Urinary bladder (tissue), 4 donors: ENCODE measurements around the gene NUCB2. TPM values are rescaled to one million over a fixed set of nuclear protein-coding genes. Genes with fewer than 3 reads are reported as not detected.

ENCODE experiments used
- DNase-seq: peaks from one replicate; pipeline ENCODE4 v3.0.0-alpha.2; 2015; ENCODE audit errors: extremely low spot score
- H3K27ac ChIP-seq: one replicate; pipeline ENCODE4 v1.5.1; 2013; ENCODE audit warnings: low read depth, mild to moderate bottlenecking, moderate library complexity
- H3K36me3 ChIP-seq: one replicate; pipeline ENCODE4 v1.6.1; 2013; ENCODE audit warnings: mild to moderate bottlenecking, moderate library complexity; ENCODE audit not compliant: insufficient read depth
- H3K4me1 ChIP-seq: one replicate; pipeline ENCODE4 v1.6.1; 2013; ENCODE audit warnings: mild to moderate bottlenecking, moderate library complexity; ENCODE audit not compliant: insufficient read depth
- H3K4me3 ChIP-seq: one replicate; pipeline ENCODE4 v1.5.1; 2013; ENCODE audit warnings: low read depth, low read length
- WGBS: extraction: QIAGEN DNeasy Blood & Tissue Kit; methylation state at CpG from one replicate; pipeline ENCODE4 v1.1.7; 2013; 5-methylcytosine and 5-hydroxymethylcytosine counted together
- polyA plus RNA-seq: library from polyadenylated mRNA; stranded (reverse); fragments of 200-250 nt; gene quantifications from one replicate; pipeline ENCODE4 v1.2.3, GENCODE V29; 2013
- total RNA-seq: library from RNA; depleted of rRNA; stranded (reverse); fragments of >200 nt; gene quantifications from one replicate; pipeline ENCODE4 v1.2.3, GENCODE V29; 2014
- donor health status: healthy with polysubstance abuse.
- donor health status: healthy.

NUCB2 gene
- total and polyA plus RNA-seq, 2 donors, result 54.8 to 174 TPM

DNA sequence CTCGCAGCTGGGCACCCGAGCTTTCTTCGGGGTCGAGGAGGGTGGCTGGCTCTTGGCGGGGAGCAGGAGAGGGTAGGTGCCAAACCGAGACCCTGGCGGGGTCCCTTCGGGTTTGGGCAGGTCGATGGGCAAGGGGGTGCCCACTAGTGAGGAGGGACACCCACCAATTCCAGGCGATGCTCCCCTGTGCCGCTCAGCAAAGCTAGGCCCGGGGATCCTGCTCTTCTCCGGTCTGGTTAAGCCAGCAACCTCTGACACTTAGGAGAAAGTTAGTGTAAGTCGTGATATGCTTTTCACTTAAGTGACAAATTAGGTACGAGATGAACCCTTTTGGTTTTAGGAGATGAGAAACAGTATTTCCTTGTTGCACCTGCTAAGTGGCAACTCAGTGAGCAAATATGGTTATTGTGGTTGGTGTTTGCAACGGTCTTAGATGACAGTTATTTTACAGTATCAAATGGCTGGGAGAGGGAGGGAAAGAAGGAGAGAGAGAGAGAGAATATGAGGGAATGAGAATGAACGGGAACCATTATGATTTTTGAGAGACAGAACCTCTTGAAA is 565 bp downstream of the NUCB2 start:
- no peak for DNase-seq
- H3K4me1 ChIP-seq, result no peaks in the 10 kb centered on the region
- H3K27ac ChIP-seq, result peak overlapping the region; percentile 73
- no peaks in the 10 kb centered on the region for H3K36me3 ChIP-seq
- WGBS, result under 1% methylated on average over 17 of the region's 17 CpGs
- H3K4me3 ChIP-seq, result peak overlapping the region; percentile 78

DNA sequence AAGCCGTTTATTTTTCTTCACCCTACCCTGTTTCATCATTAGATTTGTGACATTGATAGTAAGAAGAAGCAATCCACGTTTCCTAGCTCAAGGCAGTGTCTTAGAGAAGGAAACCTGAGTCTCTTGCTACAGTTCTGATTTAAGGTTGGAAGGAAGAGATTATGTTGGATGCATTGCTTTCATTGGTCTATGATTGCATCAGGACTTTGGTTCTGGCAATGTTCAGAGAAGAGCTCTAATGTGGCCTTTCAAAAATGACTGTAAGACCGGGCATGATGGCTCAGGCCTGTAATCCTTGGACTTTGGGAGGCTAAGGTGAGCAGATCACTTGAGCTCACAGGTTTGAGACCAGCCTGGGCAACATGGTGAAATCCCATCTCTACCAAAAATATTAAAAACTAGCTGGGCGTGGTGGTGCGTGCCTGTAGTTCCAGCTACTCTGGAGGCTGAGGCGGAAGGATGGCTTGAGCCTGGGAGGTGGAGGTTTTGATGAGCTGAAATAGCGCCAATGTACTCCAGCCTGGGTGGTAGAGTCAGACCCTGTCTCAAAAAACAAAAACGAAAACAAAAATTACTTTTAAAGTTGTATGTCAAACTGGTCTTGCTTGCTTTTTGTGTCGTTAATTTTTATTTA is 4.1 kb downstream of the NUCB2 start:
- H3K36me3 ChIP-seq, result no peaks in the 10 kb centered on the region
- no peak for DNase-seq
- H3K27ac ChIP-seq, result no peak overlapping the region
- 93% methylated on average over 9 of the region's 9 CpGs for WGBS
- no peaks in the 10 kb centered on the region for H3K4me1 ChIP-seq
- no peak overlapping the region for H3K4me3 ChIP-seq

DNA sequence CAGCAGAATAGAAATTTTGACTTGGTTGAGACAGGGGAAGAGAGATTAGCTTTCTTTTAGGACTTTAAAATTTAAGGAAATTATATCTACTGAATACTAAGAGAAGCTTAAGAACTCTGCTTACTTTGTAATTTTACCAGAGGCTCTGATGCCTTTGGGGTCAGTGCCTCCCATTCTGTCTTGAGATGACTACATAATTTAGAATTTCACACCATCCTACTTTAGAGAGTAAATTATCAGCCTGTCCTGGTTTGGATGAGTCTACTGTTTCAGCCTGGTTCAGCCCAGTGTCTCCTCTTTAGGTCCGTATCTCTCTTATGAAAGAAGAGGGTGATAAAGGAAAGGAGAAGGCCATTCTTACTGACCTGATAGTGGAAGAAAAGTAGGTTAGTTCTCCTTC is 9.8 kb downstream of the NUCB2 start:
- peaks cover 5% of the 10 kb centered on the region for H3K36me3 ChIP-seq
- no peak overlapping the region for H3K27ac ChIP-seq
- no peak for DNase-seq
- H3K4me1 ChIP-seq, result no peaks in the 10 kb centered on the region
- 95% methylated on average over 1 of the region's 1 CpG for WGBS
- no peak overlapping the region for H3K4me3 ChIP-seq

DNA sequence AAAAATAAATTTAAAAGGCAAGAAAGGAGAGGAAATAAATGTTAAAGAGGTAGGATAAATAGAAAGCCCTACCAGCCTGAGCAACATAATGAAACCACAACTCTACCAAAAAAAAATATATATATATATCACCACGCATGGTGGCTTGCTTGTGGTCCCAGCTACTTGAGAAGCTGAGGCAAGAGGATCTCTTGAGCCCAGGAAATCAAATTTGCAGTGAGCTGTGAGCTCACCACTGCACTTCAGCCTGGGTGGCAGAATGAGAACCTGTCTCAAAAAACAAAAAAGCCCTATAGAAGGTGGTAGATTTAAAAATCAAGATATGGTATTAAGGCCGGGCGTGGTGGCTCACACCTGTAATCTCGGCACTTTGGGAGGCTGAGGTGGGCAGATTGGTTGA is 10.5 kb downstream of the NUCB2 start:
- H3K36me3 ChIP-seq, result peaks cover 5% of the 10 kb centered on the region
- WGBS, result 94% methylated on average over 4 of the region's 4 CpGs
- H3K4me1 ChIP-seq, result no peaks in the 10 kb centered on the region
- no peak overlapping the region for H3K4me3 ChIP-seq
- DNase-seq, result no peak
- no peak overlapping the region for H3K27ac ChIP-seq

DNA sequence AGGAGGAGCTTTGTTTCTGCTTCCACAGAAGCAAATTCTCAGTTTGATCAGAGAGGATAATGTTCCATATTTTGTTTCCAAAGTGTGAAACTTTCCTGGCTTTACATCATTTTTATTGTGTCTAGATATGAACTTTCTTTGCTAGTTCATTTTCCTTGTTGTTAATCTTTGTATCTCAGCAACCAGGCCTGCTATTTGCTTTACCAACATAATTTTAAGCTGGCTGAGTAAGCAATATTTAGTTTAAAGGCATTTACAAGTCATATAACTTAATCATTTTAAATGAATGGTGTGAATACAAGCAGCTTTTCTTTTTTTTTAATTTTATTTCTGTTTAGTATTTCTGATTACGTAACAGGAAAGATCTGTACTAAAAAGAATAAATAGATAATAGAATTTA is 15.2 kb downstream of the NUCB2 start:
- H3K36me3 ChIP-seq, result peaks cover 5% of the 10 kb centered on the region
- DNase-seq, result no peak
- no peak overlapping the region for H3K27ac ChIP-seq
- no peaks in the 10 kb centered on the region for H3K4me1 ChIP-seq
- 96% methylated on average over 1 of the region's 1 CpG for WGBS
- H3K4me3 ChIP-seq, result no peak overlapping the region

DNA sequence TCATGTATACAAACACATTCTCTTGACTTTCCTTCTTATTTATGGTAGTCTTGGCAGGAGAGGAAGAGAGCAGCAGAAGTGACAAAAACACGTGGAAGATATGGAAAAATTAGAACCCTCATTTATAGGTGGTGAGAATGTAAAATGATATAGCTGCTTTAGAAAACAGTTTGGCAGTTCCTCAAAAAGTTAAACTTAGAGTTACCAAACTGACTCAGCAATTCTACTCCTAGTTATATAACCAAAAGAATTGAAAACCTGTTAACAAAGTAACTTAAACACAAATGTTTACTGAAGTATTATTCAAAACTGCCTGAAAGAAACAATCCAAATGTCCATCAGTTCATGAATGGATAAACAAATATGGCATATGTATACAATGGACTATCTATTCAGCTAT is 16.8 kb downstream of the NUCB2 start:
- no peak for DNase-seq
- H3K4me3 ChIP-seq, result no peak overlapping the region
- 26% methylated on average over 1 of the region's 1 CpG for WGBS
- no peaks in the 10 kb centered on the region for H3K4me1 ChIP-seq
- H3K36me3 ChIP-seq, result peaks cover 5% of the 10 kb centered on the region
- H3K27ac ChIP-seq, result no peak overlapping the region

DNA sequence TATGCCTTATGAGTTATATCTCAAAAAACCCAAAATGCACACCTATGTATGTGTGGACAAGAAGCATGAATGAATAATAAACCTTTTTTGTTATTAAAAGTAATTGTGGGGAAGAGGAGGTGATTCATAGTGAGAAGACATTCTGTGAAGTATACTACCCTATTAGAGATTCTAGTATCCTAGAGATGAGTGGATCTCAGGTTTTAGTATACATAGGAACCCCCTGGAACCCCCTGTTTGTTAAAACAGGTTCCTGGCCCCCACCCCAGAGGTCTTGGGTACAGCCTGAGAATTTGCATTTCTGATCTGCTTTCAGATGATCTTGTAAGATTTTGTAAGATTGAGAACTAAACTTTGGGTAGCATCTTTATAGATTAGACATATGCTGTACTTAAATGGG is 17.5 kb downstream of the NUCB2 start:
- Histone ChIP-seq H3K4me1 (no peaks in the 10 kb centered on the region), H3K36me3 (peaks cover 3% of the 10 kb centered on the region), H3K27ac (no peak overlapping the region), H3K4me3 (no peak overlapping the region)
- DNase-seq, result no peak

DNA sequence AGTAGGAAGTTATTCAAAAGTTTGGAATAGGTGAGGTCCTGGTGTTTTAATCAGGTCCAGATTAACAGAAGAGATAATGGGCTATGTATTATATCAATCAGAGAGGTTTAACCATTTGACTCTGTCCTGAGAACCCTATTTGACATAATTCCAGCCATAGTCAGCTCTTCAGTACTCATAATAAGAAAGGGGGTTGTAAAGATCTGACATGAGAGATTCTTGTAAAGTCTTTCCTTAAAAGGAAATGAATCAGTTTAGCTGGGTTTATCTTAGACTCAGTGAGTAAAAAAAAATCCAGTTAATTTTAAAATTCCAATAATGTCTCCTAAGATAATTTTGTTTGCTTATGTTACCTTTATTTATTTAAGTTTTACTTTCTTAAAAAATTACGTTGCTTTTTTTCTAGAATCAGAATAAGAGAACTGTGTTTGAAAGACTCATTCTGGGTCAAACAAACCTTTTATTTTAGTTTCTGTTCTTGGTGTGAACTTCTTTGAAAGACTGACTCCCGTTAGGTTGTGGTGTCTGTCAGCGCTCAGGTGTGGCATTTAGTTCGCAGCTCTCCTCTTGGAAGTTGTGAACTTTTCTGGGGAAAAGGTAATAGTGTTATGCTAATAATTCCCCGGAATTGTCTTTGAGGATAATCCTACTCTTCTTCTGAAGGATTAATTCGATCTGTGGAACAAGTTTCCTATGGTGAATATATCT is 20.5 kb downstream of the NUCB2 start:
- 79% methylated on average over 6 of the region's 6 CpGs for WGBS

DNA sequence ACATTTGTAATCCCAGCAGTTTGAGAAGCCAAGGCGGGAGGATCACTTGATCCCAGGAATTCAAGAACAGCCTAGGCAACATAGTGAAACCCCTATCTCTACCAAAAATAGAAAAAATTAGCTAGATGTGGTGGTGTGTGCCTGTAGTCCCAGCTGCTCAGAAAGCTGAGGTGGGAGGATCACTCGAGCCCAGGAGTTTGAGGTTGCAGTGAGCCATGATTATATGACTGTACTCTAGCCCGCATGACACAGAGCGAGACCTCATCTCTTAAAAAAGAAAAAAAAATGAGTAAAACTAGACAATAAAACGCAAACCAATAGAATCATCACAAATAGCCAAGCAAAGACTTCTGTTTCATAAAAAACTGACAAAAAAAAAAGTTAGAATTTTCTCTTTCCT is 21.8 kb downstream of the NUCB2 start:
- no peaks in the 10 kb centered on the region for H3K4me1 ChIP-seq
- WGBS, result 92% methylated on average over 5 of the region's 5 CpGs
- no peak overlapping the region for H3K27ac ChIP-seq
- H3K36me3 ChIP-seq, result peaks cover 3% of the 10 kb centered on the region
- no peak for DNase-seq
- H3K4me3 ChIP-seq, result no peak overlapping the region

More for the DNA sequence above, 20.5 kb downstream of the NUCB2 start:
- H3K4me1 ChIP-seq, result no peaks in the 10 kb centered on the region
- no peak overlapping the region for H3K4me3 ChIP-seq
- DNase-seq, result no peak
- peaks cover 3% of the 10 kb centered on the region for H3K36me3 ChIP-seq
- H3K27ac ChIP-seq, result no peak overlapping the region

DNA sequence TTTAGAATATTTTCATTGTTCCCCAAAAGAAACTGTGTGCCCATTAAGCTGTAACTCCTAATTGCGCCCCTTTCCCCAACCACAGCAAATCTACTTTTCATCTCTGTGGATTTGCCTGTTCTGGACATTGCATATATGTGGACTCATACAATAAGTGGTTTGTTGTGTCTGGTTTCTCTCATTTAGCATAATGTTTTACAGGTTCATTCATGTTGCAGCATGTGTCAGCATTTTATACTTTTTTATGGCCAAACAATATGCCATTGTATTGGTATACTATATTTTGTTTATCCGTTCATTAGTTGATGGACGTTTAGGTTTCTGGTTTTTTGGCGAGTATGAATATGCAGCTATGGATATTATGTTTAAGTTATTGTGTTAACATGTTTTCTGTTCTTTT is 23.8 kb downstream of the NUCB2 start:
- no peak for DNase-seq
- Histone ChIP-seq H3K36me3 (peaks cover 3% of the 10 kb centered on the region), H3K4me1 (no peaks in the 10 kb centered on the region), H3K4me3 (no peak overlapping the region), H3K27ac (no peak overlapping the region)
- WGBS, result 92% methylated on average over 4 of the region's 4 CpGs

DNA sequence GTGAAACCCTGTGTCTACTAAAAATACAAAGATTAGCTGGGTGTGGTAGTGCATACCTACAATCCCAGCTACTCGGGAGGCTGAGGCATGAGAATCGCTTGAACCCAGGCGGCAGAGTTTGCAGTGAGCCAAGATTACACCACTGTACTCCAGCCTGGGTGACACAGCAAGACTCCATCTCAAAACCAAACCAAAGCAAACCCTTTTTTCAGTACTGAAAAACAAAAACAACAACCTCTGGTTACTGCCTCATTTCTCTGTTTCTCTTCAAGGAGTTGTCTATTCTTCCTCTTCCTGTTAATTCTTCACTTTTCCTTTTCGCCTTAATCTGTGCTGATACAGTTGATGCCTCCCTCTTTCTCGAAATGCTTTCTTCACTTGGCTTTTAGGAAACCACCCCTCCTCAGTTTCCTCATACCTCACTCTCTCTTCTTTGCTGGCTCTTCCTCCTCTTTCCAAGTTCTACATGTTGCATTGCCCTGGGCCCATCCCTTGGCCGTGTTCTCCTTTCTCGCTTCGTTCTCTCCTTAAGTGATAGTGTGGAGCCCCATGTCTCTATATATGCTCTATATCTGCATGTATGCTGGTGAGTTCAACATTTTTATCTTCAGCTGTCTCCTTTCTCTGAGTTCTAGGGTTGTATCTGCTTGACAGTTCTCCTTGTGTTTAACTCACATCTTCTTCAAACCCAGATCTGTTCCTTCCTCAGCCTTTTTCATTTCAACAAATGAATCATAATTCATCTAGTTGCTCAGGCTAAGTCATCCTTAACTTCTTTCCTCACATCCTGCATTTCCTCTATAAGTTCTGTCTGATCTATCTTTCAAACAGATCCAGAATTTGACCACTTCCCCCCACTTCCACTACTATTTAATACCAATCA is 37.1 kb downstream of the NUCB2 start:
- no peak for DNase-seq
- Histone ChIP-seq H3K36me3 (peaks cover 2% of the 10 kb centered on the region), H3K4me3 (no peak overlapping the region), H3K27ac (no peak overlapping the region), H3K4me1 (no peaks in the 10 kb centered on the region)
- WGBS, result 93% methylated on average over 8 of the region's 8 CpGs

DNA sequence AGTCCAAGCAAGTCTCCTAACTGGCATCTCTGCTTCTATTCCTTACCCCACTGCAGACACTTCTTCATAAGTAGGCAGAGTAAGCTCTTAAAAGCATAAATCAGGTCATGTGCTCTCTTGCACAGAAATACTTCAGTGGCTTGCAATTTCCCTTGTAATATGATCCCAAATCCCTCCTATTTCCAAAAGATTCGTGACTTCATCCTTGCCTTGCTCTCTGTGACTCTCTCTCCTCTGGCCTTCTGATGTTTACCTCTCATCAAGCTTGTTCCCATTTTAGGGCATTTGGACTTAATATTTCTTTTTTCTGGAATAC is 37.7 kb downstream of the NUCB2 start:
- no peak for DNase-seq
- Histone ChIP-seq H3K4me1 (no peaks in the 10 kb centered on the region), H3K36me3 (peaks cover 2% of the 10 kb centered on the region), H3K4me3 (no peak overlapping the region), H3K27ac (no peak overlapping the region)
- WGBS, result 32% methylated on average over 1 of the region's 1 CpG

DNA sequence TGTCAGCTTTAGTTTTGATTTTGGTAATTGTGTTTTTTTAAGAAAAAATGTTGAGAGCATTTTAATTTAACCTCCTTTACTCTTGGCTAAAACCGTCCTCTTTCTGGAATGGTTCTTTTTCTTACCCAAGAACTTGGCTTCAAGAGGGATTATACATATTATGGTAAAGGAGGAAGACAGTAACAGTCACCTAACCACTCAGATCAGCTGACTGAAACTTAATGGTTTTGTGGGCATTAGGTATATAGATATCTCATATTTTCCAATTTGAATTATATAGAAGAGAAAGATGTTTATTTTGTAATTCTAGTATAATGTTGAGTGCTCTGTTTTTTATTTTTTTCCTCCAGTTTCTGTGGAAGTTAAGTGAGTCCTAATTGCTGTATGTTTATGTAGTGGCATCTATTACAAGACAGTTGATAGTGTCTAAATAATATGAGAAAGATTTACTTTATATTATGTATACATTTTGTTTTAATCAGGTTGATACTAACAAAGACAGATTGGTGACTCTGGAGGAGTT is 38.4 kb downstream of the NUCB2 start:
- Histone ChIP-seq H3K4me1 (no peaks in the 10 kb centered on the region), H3K36me3 (peaks cover 2% of the 10 kb centered on the region), H3K4me3 (no peak overlapping the region), H3K27ac (no peak overlapping the region)
- WGBS, result 86% methylated on average over 1 of the region's 1 CpG
- no peak for DNase-seq
